ENCODE results near the gene MAP4K1. TPM values are rescaled to one million over a fixed set of nuclear protein-coding genes. Genes with fewer than 3 reads are reported as not detected.
A peak's percentile ranks its signal among the peaks of the same experiment; 100 is the strongest.

Gene MAP4K1
- total RNA-seq, 1 experiment from 2014 or later = 0.56 TPM

DNA sequence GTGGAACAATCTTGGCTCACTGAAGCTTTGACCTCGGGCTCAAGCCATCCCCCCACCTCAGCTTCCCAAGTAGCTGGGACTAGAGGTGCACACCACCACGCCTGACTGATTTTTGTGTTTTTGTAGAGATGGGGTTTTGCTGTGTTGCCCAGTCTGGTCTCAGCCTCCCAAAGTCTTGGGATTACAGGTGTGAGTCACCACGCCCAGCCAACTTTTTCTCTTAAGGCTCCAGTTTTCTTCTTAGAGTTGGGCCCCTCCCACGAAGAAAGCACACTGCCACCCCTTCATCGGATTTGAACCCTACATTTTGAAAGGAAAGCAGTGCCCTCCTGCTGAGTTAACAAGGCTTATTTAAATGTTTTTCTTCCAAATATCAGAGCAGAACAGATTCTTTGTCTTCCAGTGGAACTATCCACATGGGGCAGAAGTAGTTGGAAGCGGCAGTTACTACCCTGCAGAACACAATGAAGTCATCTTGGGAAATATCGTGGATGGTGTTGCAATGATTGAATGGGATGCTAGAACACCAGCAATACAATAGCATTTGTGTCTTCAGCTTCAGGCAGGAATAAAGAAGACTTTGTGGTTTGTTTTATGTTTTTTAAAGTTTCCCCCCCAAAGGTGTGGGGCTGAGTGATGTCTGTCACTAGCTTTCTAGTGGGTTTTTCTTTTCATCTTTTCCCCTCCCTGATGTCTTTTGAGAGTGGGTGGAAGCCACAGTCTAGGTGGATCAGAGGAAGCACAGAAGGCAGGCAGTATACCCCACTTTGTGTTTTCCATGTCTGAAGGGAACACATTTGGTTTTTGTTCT is 38.6 kb upstream of the MAP4K1 start:
- peak overlapping the region; percentile 100 for H3K27ac Mint-ChIP-seq (ENCODE audit: low read depth, unreplicated experiment)
- peak overlapping the region; percentile 35 for H3K4me3 Mint-ChIP-seq (ENCODE audit: unreplicated experiment)
- H3K4me1 Mint-ChIP-seq (ENCODE audit: insufficient read depth, unreplicated experiment) = peaks cover 69% of the 10 kb centered on the region
- peak; percentile 92 for DNase-seq (ENCODE audit: unreplicated experiment)
- POLR2A ChIA-PET = interaction anchor here (0.5 to 19.4 kb wide), 9 partner anchors 8 to 392 kb away, joined by 3 to 521 read pairs (median 5); partner anchors contain the start of genes ACTN4, ECH1 and SPINT2
- intact Hi-C loops (cut with micrococcal nuclease) = loop anchor here (2.0 kb wide), 1 partner anchor 36 kb away; no protein-coding TSS in a partner anchor
- CTCF ChIA-PET = interaction anchor here (0.7 to 1.4 kb wide), 4 partner anchors 26 to 232 kb away, joined by 3 to 6 read pairs (median 3); no protein-coding TSS in a partner anchor
- H3K9me3 Mint-ChIP-seq (ENCODE audit: unreplicated experiment) = no peaks in the 10 kb centered on the region
- no peak for TF ChIP-seq CTCF (IDR thresholded peaks at IDR 0.05; ENCODE audit: unreplicated experiment)
- peaks cover 55% of the 10 kb centered on the region for H3K36me3 Mint-ChIP-seq (ENCODE audit: insufficient read depth, unreplicated experiment)
- BruUV-seq (replicated peaks) = no TSS peak
- H3K27me3 Mint-ChIP-seq (ENCODE audit: insufficient read depth, unreplicated experiment) = no peaks in the 10 kb centered on the region

DNA sequence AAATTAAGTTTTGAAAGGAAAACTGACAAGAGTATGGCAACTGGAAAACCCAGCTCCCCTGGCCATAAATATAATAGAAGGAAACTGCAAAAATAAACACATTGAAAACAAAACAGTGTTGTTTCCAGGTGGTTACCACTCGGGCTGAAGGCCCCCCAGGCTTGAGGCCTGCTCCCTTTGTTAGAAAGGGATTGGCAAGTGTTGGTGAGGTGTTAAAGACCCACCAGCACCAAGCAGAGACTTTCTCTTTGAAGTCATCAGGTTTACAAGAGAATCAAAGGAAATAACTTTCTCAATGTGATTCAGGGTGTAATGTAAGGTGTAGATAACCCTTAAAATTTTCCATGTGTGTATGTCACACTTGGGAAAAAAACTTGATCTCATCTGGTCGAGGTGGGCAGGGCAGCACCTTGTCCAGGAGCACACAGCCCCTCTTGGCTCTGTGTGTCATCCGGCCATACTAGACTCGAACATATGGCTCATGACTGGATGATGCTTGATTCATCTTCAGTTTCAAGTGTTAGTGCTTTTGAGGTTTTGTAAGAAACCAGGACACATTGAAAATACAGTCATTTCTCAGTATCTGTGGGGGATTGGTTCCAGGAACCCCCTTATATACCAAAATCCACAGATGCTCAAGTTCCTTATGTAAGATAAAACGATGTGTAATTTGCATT is 37.5 kb upstream of the MAP4K1 start:
- DNase-seq (ENCODE audit: unreplicated experiment) = no peak

GRCh38 chr19:38654628-38655055 is 36.9 kb upstream of the MAP4K1 start:
- H3K27me3 Mint-ChIP-seq (ENCODE audit: insufficient read depth, unreplicated experiment) = no peaks in the 10 kb centered on the region
- H3K27ac Mint-ChIP-seq (ENCODE audit: low read depth, unreplicated experiment) = peak overlapping the region; percentile 100
- intact Hi-C loops (cut with micrococcal nuclease) = loop anchor here (5.0 kb wide), 1 partner anchor 198 kb away; no protein-coding TSS in a partner anchor
- no peak for DNase-seq (ENCODE audit: unreplicated experiment)
- peaks cover 48% of the 10 kb centered on the region for H3K36me3 Mint-ChIP-seq (ENCODE audit: insufficient read depth, unreplicated experiment)
- H3K4me3 Mint-ChIP-seq (ENCODE audit: unreplicated experiment) = no peak overlapping the region
- no TSS peak for BruUV-seq (replicated peaks)
- H3K9me3 Mint-ChIP-seq (ENCODE audit: unreplicated experiment) = no peaks in the 10 kb centered on the region
- POLR2A ChIA-PET = interaction anchor here (19.4 kb wide), 1 partner anchor 33 kb away, joined by 521 read pairs; no protein-coding TSS in a partner anchor
- CTCF ChIA-PET = interaction anchor here (1.0 kb wide), 2 partner anchors 75 to 276 kb away, joined by 3 to 4 read pairs; partner anchors contain the start of genes MRPS12 and SARS2
- TF ChIP-seq CTCF (IDR thresholded peaks at IDR 0.05; ENCODE audit: unreplicated experiment) = no peak
- peaks cover 61% of the 10 kb centered on the region for H3K4me1 Mint-ChIP-seq (ENCODE audit: insufficient read depth, unreplicated experiment)

More for the DNA sequence above, 37.5 kb upstream of the MAP4K1 start:
- no peaks in the 10 kb centered on the region for H3K27me3 Mint-ChIP-seq (ENCODE audit: insufficient read depth, unreplicated experiment)
- H3K9me3 Mint-ChIP-seq (ENCODE audit: unreplicated experiment) = no peaks in the 10 kb centered on the region
- no TSS peak for BruUV-seq (replicated peaks)
- ChIA-PET CTCF (interaction anchor here (1.0 kb wide), 1 partner anchor 75 kb away, joined by 4 read pairs; no protein-coding TSS in a partner anchor), POLR2A (interaction anchor here (1.4 to 19.4 kb wide), 4 partner anchors 7 to 391 kb away, joined by 3 to 521 read pairs (median 113); partner anchors contain the start of genes ACTN4 and SPINT2)
- H3K4me3 Mint-ChIP-seq (ENCODE audit: unreplicated experiment) = no peak overlapping the region
- intact Hi-C loops (cut with micrococcal nuclease) = no loop called here
- peaks cover 67% of the 10 kb centered on the region for H3K4me1 Mint-ChIP-seq (ENCODE audit: insufficient read depth, unreplicated experiment)
- H3K36me3 Mint-ChIP-seq (ENCODE audit: insufficient read depth, unreplicated experiment) = peaks cover 48% of the 10 kb centered on the region
- no peak for TF ChIP-seq CTCF (IDR thresholded peaks at IDR 0.05; ENCODE audit: unreplicated experiment)
- peak overlapping the region; percentile 100 for H3K27ac Mint-ChIP-seq (ENCODE audit: low read depth, unreplicated experiment)
